Progenitor cell of endocrine pancreas (in vitro differentiated cells): ENCODE data around the gene TSTD2. TPM values are rescaled to one million over a fixed set of nuclear protein-coding genes. Genes with fewer than 3 reads are reported as not detected.

Source experiments
- DNase-seq: peaks from one replicate; pipeline ENCODE4 v3.0.0; 2021; ENCODE audit warnings: low spot score; ENCODE audit not compliant: unreplicated experiment
- H3K27ac Mint-ChIP-seq: 2 replicates; pipeline ENCODE4 v1.8.0; 2021; ENCODE audit warnings: mild to moderate bottlenecking, moderate library complexity, mixed read lengths
- H3K27me3 Mint-ChIP-seq: 2 replicates; pipeline ENCODE4 v1.8.0; 2021; ENCODE audit warnings: mixed read lengths
- H3K36me3 Mint-ChIP-seq: 2 replicates; pipeline ENCODE4 v1.8.0; 2022; ENCODE audit warnings: mixed read lengths; ENCODE audit not compliant: insufficient read depth
- H3K4me1 Mint-ChIP-seq: 2 replicates; pipeline ENCODE4 v1.8.0; 2021; ENCODE audit warnings: low read depth, mixed read lengths
- H3K4me3 Mint-ChIP-seq: 2 replicates; pipeline ENCODE4 v1.8.0; 2021; ENCODE audit warnings: low read depth, mild to moderate bottlenecking, moderate library complexity, mixed read lengths
- H3K9me3 Mint-ChIP-seq: 2 replicates; pipeline ENCODE4 v1.8.0; 2021; ENCODE audit warnings: low read depth, mixed read lengths
- CTCF ChIP-seq: fragments of 200-600 bp; sonication (generic); IDR thresholded peaks from one replicate; pipeline ENCODE4 v1.5.0; 2021; ENCODE audit warnings: antibody characterized with exemption, mild to moderate bottlenecking; ENCODE audit not compliant: unreplicated experiment
- total RNA-seq: library from RNA; stranded (reverse); gene quantifications from 2 replicates; pipeline ENCODE4 v1.2.1, GENCODE V29; 2021

TSTD2 gene
- total RNA-seq, 1 donor from 2014 or later, result 44.7 TPM

DNA sequence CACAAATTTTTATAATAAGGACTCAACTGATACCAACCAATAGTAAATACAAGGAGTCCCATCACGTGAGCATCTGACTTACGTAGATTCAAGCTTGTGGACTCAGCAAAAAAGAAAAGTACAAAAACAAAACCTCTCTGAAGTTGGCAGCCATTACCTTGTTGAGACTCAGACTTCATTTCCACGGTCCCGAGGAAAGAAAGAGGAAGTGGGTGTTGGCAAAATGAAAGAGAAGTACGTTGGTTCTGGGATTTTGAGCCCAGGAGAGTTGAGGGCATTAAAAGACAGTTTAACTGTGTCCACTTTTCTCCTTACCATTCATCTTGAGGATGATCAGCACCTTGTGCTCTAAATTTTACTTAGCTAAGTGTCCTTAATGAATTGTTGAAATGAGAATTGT lies 27.2 kb upstream of the TSTD2 start:
- H3K36me3 Mint-ChIP-seq, result peaks cover 37% of the 10 kb centered on the region
- no peak for TF ChIP-seq CTCF
- no peaks in the 10 kb centered on the region for H3K9me3 Mint-ChIP-seq
- no peak overlapping the region for H3K27ac Mint-ChIP-seq
- H3K27me3 Mint-ChIP-seq, result no peaks in the 10 kb centered on the region
- DNase-seq, result no peak
- no peak overlapping the region for H3K4me3 Mint-ChIP-seq
- no peaks in the 10 kb centered on the region for H3K4me1 Mint-ChIP-seq

- TF ChIP-seq CTCF, result no peak
- H3K9me3 Mint-ChIP-seq, result no peaks in the 10 kb centered on the region
- no peaks in the 10 kb centered on the region for H3K4me1 Mint-ChIP-seq
- peaks cover 38% of the 10 kb centered on the region for H3K36me3 Mint-ChIP-seq
- DNase-seq, result no peak
- H3K27ac Mint-ChIP-seq, result no peak overlapping the region
- no peaks in the 10 kb centered on the region for H3K27me3 Mint-ChIP-seq
- H3K4me3 Mint-ChIP-seq, result no peak overlapping the region
These were observed 26.6 kb upstream of the TSTD2 start for GRCh38 chr9:97659771-97660170.

DNA sequence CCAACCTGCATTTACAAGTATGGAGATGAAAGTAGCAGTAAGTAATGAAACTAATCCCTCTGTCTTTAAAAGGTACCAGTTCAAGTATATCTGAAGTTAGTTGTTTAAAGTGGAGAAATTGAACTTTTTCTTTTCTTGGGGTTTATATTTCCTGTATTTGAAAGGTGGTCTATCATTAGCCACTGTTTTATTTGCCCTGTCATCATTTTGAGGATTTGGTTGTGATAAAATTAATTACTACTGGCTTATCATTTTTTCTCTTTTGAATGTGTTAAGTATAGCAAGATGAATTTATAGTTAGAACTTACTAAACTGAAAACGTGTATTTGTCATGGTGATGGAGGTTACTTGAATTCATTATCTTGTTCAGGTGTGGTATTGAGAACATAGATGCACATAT lies 25.5 kb upstream of the TSTD2 start:
- no peak for DNase-seq
- Mint-ChIP-seq H3K4me3 (no peak overlapping the region), H3K27me3 (no peaks in the 10 kb centered on the region), H3K27ac (no peak overlapping the region), H3K36me3 (peaks cover 35% of the 10 kb centered on the region), H3K9me3 (no peaks in the 10 kb centered on the region), H3K4me1 (no peaks in the 10 kb centered on the region)
- no peak for TF ChIP-seq CTCF

- no peak for TF ChIP-seq CTCF
- no peaks in the 10 kb centered on the region for H3K4me1 Mint-ChIP-seq
- no peaks in the 10 kb centered on the region for H3K27me3 Mint-ChIP-seq
- peaks cover 28% of the 10 kb centered on the region for H3K36me3 Mint-ChIP-seq
- no peak overlapping the region for H3K27ac Mint-ChIP-seq
- no peak for DNase-seq
- no peak overlapping the region for H3K4me3 Mint-ChIP-seq
- no peaks in the 10 kb centered on the region for H3K9me3 Mint-ChIP-seq
These were observed 18.5 kb upstream of the TSTD2 start for GRCh38 chr9:97651646-97652045.

GRCh38 chr9:97647996-97648395 lies 14.8 kb upstream of the TSTD2 start:
- peaks cover 17% of the 10 kb centered on the region for H3K36me3 Mint-ChIP-seq
- DNase-seq, result no peak
- H3K4me1 Mint-ChIP-seq, result no peaks in the 10 kb centered on the region
- H3K27ac Mint-ChIP-seq, result no peak overlapping the region
- TF ChIP-seq CTCF, result no peak
- H3K4me3 Mint-ChIP-seq, result no peak overlapping the region
- H3K27me3 Mint-ChIP-seq, result no peaks in the 10 kb centered on the region
- H3K9me3 Mint-ChIP-seq, result no peaks in the 10 kb centered on the region

GRCh38 chr9:97645720-97646119 lies 12.6 kb upstream of the TSTD2 start:
- DNase-seq, result no peak
- H3K27me3 Mint-ChIP-seq, result no peaks in the 10 kb centered on the region
- no peak for TF ChIP-seq CTCF
- H3K27ac Mint-ChIP-seq, result no peak overlapping the region
- peaks cover 14% of the 10 kb centered on the region for H3K36me3 Mint-ChIP-seq
- H3K4me3 Mint-ChIP-seq, result no peak overlapping the region
- no peaks in the 10 kb centered on the region for H3K4me1 Mint-ChIP-seq
- H3K9me3 Mint-ChIP-seq, result no peaks in the 10 kb centered on the region
